Measurements from ENCODE around the gene CMTM8. TPM values are rescaled to one million over a fixed set of nuclear protein-coding genes. Genes with fewer than 3 reads are reported as not detected.

CMTM8 gene
- total RNA-seq, 1 donor = not detected

DNA sequence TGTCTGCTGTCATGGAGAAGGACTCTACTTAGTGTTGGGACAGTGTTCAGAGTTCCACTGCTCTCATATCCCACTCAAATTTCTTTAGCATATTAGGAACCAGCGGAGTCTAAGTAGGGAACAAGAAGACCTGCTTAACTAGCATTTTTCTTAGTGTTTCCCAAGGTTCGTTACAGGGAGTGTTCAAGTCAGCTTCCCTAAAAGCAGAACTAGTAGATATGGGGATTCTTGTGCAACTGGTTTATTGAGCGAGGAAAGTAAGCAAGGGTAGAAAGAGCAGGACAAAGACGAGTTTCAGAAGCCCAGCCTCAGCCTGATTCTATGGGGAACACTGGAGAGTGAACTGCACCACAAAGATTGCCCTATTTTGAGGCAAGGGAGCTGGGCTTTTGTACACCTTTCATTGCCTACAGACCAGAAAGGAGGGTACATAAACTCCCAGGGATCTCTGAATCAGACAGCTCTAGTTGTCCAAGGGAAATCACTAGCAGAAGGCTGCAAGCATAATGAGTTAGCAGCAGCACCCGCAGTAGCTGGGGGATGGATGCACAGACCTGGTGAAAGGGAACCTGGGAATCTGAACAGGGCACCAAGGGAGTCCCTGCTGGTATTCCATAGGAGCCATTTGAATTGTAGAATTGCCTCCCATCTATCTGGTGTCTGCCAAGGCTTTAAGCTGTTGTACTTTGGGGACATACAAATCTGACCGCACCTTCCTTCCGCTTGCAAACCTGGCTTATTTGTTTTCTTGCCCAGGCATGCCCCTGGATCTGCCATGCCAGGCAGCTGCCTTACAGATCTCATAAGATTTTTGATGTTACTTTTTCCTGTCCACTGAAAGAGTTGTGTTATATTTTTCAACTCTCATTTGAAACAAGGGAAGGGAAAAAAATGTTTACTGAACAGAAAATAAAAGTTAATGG is 168.3 kb downstream of the CMTM8 start:
- no peak for DNase-seq (ENCODE audit: low read depth)
- TF ChIP-seq, protein P1, sequence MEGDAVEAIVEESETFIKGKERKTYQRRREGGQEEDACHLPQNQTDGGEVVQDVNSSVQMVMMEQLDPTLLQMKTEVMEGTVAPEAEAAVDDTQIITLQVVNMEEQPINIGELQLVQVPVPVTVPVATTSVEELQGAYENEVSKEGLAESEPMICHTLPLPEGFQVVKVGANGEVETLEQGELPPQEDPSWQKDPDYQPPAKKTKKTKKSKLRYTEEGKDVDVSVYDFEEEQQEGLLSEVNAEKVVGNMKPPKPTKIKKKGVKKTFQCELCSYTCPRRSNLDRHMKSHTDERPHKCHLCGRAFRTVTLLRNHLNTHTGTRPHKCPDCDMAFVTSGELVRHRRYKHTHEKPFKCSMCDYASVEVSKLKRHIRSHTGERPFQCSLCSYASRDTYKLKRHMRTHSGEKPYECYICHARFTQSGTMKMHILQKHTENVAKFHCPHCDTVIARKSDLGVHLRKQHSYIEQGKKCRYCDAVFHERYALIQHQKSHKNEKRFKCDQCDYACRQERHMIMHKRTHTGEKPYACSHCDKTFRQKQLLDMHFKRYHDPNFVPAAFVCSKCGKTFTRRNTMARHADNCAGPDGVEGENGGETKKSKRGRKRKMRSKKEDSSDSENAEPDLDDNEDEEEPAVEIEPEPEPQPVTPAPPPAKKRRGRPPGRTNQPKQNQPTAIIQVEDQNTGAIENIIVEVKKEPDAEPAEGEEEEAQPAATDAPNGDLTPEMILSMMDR (IDR thresholded peaks at IDR 0.05; ENCODE audit: insufficient read depth, low read depth, low read length) = no peak
- H3K4me3 ChIP-seq (ENCODE audit: low read depth, low read length) = no peak overlapping the region

DNA sequence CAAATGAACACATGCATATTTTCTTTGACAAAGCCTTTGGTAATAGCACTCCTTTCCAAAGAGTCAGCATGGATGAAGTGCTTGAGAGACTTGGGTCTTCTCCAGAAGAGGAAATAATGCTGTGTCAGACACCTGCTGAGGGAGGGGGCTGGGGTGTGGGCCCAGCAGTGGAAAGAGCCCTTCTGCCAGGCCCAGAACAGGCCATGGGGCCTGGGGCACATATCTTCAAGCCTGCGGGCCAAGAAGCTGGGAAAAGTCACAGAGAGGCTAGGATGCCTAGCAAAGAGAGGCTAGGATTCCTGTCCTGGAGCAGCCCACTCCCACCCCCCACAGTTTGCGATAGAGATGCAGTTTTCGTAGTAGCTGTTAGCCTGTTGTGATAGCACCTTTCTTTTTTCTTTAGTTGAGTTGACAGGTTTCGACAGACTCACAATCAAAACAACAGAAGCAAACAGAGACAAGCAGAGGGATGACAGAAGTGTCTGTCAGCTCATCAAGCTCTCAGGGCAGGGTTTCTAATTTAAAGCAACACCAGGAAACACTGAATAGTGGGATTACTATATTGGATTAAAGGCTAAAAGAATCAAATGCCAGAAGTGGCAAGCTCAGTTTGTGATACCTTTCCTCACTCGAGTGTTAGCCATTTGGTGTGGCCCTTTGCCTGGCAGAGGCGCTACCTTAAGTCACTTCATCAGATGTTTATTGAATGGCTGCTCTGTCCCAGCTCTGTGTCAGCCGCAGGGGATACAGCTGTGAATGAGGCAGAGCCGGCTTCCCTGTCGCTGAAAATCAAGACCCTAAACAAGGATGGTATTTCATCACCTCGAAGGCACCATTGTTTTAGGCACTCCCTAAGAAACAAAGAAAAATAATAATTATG is 172.1 kb downstream of the CMTM8 start:
- TF ChIP-seq, protein P1 (IDR thresholded peaks at IDR 0.05; ENCODE audit: insufficient read depth, low read depth, low read length) = no peak
- H3K4me3 ChIP-seq (ENCODE audit: low read depth, low read length) = no peak overlapping the region
- no peak for DNase-seq (ENCODE audit: low read depth)

DNA sequence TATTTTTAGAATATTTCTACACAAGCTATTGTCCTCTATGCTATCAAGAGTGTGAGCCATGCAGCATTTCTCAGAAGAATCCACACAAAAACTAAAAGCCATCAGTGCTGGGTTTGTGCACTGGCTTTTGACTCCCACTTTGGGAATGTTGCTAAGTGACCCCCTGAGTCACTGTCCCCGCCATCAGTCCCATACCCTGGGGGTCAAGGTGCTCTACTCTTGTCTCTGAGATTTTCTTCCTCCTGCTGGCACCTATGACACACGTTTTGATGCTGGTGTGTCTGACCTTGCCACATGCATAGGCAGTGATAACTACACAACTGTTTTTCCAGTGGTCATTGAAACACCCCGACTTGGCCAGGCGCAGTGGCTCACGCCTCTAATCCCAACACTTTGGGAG is 173.0 kb downstream of the CMTM8 start:
- no peak for DNase-seq (ENCODE audit: low read depth)
- TF ChIP-seq, protein P1 (IDR thresholded peaks at IDR 0.05; ENCODE audit: insufficient read depth, low read depth, low read length) = no peak
- no peak overlapping the region for H3K4me3 ChIP-seq (ENCODE audit: low read depth, low read length)

DNA sequence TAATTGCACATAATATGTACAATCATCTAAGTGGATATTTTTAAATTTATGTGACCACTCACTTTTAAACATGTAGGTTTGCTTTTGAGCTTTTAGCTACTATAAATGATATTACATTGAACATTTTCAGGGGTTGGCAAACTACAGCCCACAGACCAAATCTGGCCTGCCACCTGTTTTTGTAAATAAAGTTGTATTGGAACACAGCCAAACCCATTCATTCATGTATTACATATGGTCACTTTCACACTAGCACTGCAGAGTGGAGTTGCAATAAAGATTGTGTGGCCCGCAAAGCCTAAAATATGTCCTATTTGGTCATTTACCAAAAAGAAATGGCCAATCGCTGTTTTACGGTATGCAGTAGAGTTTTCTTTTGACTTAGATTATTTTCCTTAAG is 174.4 kb downstream of the CMTM8 start:
- no peak overlapping the region for H3K4me3 ChIP-seq (ENCODE audit: low read depth, low read length)

DNA sequence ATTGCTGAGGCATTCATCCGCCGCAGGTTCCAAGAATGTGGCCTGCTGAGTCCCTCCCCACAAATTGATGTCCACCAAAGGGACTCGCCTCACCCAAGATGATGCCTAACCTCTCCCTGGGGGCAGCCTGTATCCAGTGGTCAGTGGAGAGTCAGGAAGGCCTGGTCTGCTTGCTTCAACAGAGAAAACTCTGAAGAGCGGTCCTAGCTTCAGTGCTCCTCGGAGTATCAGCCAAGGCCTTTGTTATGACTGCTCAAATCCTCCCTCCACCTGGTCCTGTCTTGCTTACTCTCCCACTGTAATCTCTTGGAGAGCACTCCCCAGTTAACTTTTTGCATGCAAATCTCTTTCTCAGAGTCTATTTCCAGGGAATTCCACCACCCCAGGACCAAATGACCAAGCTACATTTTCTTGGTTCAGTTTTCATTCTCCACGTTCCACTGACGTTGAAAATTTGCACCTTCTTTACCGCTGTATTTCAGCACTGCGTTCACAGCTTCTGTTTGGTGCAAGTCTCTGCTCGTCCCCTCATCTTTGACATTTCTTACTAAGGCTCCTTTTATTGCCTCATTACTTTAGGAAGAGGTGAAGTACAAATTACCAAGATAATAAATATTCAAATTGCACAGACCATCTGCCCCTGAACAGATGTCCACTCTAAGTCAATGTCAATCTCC is 175.5 kb downstream of the CMTM8 start:
- no peak for DNase-seq (ENCODE audit: low read depth)

More for the DNA sequence above, 174.4 kb downstream of the CMTM8 start:
- TF ChIP-seq, protein P1 (IDR thresholded peaks at IDR 0.05; ENCODE audit: insufficient read depth, low read depth, low read length) = no peak
- DNase-seq (ENCODE audit: low read depth) = no peak

More for the DNA sequence above, 175.5 kb downstream of the CMTM8 start:
- no peak overlapping the region for H3K4me3 ChIP-seq (ENCODE audit: low read depth, low read length)
- TF ChIP-seq, protein P1 (IDR thresholded peaks at IDR 0.05; ENCODE audit: insufficient read depth, low read depth, low read length) = no peak

Measured in fibroblast of villous mesenchyme (primary cell).